Measurements from ENCODE around the gene YWHAG. TPM values are rescaled to one million over a fixed set of nuclear protein-coding genes. Genes with fewer than 3 reads are reported as not detected.
A peak's percentile ranks its signal among the peaks of the same experiment; 100 is the strongest.

YWHAG gene
- total and polyA plus RNA-seq, 12 donors = 50.5 to 309 (median 98.0) TPM

GRCh38 chr7:76329479-76329878, 29.3 kb downstream of the YWHAG start:
- 90 to 93% (median 92%) methylated on average over 28 to 29 of the region's 29 CpGs for WGBS, 4 donors
- Histone ChIP-seq H3K27me3 (no peaks in the 10 kb centered on the region), H3K4me1 (replicated peaks in 1 of 2) (peaks cover 30 to 63% of the 10 kb centered on the region in 2 donors), H3K36me3 (replicated peaks in 1 of 2) (peaks cover 0 to 45% of the 10 kb centered on the region in 2 donors), H3K9me3 (replicated peaks in 1 of 3) (no peaks in the 10 kb centered on the region), H3K27ac (no peak overlapping the region), H3K4me3 (no peak overlapping the region)
- intact Hi-C loops (cut with DNase I) = no loop called here
- DNase-seq = peak in 1 of 7 donors; percentile 22
- TF ChIP-seq POLR2A (IDR thresholded peaks at IDR 0.05) = no peak
- TF ChIP-seq, protein P1, sequence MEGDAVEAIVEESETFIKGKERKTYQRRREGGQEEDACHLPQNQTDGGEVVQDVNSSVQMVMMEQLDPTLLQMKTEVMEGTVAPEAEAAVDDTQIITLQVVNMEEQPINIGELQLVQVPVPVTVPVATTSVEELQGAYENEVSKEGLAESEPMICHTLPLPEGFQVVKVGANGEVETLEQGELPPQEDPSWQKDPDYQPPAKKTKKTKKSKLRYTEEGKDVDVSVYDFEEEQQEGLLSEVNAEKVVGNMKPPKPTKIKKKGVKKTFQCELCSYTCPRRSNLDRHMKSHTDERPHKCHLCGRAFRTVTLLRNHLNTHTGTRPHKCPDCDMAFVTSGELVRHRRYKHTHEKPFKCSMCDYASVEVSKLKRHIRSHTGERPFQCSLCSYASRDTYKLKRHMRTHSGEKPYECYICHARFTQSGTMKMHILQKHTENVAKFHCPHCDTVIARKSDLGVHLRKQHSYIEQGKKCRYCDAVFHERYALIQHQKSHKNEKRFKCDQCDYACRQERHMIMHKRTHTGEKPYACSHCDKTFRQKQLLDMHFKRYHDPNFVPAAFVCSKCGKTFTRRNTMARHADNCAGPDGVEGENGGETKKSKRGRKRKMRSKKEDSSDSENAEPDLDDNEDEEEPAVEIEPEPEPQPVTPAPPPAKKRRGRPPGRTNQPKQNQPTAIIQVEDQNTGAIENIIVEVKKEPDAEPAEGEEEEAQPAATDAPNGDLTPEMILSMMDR (IDR thresholded peaks at IDR 0.05) = no peak

GRCh38 chr7:76328389-76328788, 30.4 kb downstream of the YWHAG start:
- Histone ChIP-seq H3K27me3 (no peaks in the 10 kb centered on the region), H3K36me3 (replicated peaks in 1 of 2) (peaks cover 0 to 45% of the 10 kb centered on the region in 2 donors), H3K4me3 (no peak overlapping the region), H3K4me1 (replicated peaks in 1 of 2) (peaks cover 19 to 52% of the 10 kb centered on the region in 2 donors), H3K9me3 (replicated peaks in 1 of 3) (no peaks in the 10 kb centered on the region), H3K27ac (no peak overlapping the region)
- DNase-seq = peak in 1 of 7 donors; percentile 18
- 75 to 85% (median 82%) methylated on average over 15 of the region's 15 CpGs for WGBS, 4 donors
- no peak for TF ChIP-seq POLR2A (IDR thresholded peaks at IDR 0.05)
- TF ChIP-seq, protein P1 (IDR thresholded peaks at IDR 0.05) = no peak
- intact Hi-C loops (cut with DNase I) = no loop called here

DNA sequence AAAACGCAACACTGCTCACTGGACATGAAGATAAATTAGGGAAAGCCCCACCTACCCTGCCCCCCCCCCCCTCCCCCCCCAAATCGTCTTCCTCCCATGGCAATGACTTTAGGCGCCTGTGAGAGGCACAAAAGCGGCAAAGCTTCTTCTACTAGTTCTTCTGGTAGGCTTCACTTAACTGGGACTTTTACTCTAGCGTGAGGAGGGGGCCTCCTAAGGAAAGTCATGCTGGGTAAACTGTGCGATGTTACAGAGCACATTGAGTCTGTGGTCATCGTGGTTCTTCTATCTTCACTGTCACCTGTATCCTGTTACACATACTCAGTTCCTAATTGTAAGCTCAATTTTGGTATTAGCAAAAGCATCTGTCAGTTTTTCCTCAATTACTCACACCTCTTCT, 31.2 kb downstream of the YWHAG start:
- DNase-seq = no peak
- Histone ChIP-seq H3K9me3 (replicated peaks in 1 of 3) (no peaks in the 10 kb centered on the region), H3K4me3 (no peak overlapping the region), H3K4me1 (replicated peaks in 1 of 2) (peaks cover 14 to 46% of the 10 kb centered on the region in 2 donors), H3K27me3 (no peaks in the 10 kb centered on the region), H3K27ac (peak overlapping the region in 1 of 5 donors; percentile 54), H3K36me3 (replicated peaks in 1 of 2) (peaks cover 0 to 45% of the 10 kb centered on the region in 2 donors)
- WGBS, 4 donors = 51 to 59% (median 52%) methylated on average over 7 of the region's 7 CpGs
- intact Hi-C loops (cut with DNase I) = no loop called here
- TF ChIP-seq POLR2A (IDR thresholded peaks at IDR 0.05) = no peak
- TF ChIP-seq, protein P1 (IDR thresholded peaks at IDR 0.05) = no peak

DNA sequence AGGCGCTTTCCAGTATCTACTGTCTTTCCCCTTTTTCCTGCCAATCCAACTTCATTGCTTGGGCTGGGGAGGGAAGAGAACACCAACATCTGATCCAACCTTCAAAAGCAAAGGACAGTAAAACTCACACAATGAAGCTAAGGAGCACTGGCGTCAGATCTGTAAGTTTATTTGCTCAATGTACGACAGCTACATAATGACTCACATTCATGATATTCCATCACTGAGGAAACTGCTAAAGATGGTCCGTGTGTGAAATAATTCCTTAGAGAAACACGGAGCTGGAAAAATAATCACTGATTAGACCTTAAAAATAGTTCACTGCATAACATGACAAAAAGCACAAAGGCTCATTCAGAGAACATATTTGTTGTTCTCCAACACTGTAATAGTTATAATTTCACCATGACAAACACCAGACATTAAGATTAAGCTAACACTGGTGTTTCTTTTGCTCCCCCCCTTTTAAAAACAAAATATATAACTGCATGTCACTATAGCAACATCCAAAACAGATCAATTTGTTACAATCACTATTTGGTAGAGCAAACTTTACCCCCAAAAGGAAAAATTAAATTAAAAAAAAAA, 32.1 kb downstream of the YWHAG start:
- no peak for DNase-seq
- H3K36me3 ChIP-seq (replicated peaks in 1 of 2) = peaks cover 0 to 45% of the 10 kb centered on the region in 2 donors
- 56 to 64% (median 62%) methylated on average over 5 of the region's 5 CpGs for WGBS, 4 donors
- no peak for TF ChIP-seq POLR2A (IDR thresholded peaks at IDR 0.05)
- TF ChIP-seq, protein P1 (IDR thresholded peaks at IDR 0.05) = no peak
- H3K9me3 ChIP-seq (replicated peaks in 1 of 3) = no peaks in the 10 kb centered on the region
- H3K27ac ChIP-seq = peak overlapping the region in 1 of 5 donors; percentile 54
- H3K27me3 ChIP-seq = no peaks in the 10 kb centered on the region
- H3K4me3 ChIP-seq = no peak overlapping the region
- intact Hi-C loops (cut with DNase I) = no loop called here
- H3K4me1 ChIP-seq (replicated peaks in 1 of 2) = peaks cover 11 to 44% of the 10 kb centered on the region in 2 donors
